ENCODE measurements around the gene DLK1.

DNA sequence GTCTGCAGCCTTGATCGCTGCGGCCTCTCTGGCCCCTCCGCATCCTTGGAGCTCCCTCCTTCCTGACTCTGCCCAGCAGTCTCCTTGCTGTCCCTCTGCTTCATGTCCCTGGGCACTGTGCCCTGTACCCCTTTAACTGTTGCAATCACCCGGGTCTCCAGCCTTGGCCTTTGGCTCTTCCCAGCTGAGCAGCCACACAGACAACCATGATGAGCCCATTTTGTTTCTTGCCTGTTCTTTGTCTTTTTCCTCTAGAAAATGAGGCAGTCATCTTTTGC, 58.6 kb downstream of the DLK1 start:
- no peak for TF ChIP-seq CTCF (IDR thresholded peaks at IDR 0.05)
- no peak for TF ChIP-seq POLR2A (IDR thresholded peaks at IDR 0.05)
